GM21367 (cell line): ENCODE measurements around the gene BMP7.

Experiments
- ATAC-seq: cut with Tn5 transposase; IDR thresholded peaks from one replicate; pipeline ENCODE4 v1.9.1; 2021; ENCODE audit not compliant: unreplicated experiment

BMP7 gene

DNA sequence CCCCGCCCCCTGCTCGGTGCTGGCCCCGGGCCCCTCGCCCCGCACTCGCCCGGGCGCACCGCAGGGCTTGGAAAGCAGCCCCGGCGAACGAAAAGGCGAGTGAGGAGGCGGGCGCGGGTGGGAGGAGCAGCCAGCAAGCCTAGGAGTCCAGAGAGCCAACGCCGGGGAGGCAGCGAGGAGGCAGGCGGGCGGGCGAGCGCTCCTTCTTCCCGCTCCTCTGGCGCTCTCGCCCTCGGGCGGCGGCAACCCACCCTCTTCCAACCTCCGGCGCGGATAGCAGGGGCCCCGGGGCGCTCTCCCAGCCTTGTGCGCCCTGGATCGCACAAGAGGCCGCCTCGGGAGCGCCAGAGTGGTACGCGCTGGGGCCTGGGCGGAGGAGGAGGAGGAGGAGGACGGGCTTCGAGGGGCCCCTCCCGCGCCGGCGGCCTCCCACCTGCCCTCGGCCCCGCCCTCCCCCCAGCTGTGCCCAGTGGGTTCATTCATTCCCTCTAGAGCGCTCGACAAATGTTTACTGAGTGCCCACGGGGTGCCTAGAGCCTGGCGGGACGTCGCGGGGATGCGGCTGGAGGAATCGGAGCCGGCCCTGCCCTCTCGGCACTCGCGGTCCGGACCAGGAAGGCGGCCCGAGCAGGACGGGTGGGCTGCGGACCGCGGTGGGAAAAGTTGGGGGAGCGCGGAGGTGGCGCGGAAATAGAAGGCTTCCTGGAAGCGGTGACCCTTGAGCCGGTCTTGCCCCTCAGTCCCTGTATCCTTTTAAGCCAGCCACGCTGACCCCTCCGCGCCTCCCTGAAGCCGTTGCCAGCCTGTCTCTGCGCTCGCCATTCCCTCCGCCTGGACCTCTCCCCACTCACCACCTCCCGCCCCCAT lies at the start of gene BMP7:
BMP7 (minus strand) TSS at position 351 of the 867 bp plus-strand sequence. CDS start 519 bp downstream, outside the sequence.
- no peak for ATAC-seq

DNA sequence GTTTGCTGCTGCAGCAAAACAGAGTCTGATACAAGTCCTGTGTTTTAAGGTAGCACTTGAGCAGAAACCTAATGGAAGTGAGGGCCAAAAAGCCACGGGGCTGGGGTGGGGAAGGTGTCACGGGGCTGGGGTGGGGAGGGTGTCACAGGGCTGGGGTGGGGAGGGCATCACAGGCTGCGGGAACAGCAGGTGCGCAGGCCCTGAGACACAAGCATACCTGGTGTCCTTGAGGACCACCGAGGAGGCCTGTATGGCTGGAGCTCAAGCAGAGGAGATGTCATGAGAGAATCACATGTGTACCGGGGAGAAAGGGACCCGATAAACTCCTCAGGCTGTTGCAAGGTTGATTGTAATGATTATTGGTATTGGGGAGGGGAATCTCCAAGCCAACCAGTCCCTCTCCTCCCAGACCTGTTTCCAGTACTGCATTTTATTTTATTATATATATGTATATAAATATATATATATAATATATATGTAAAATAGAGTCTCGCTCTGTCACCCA lies 49.6 kb upstream of the BMP7 start:
- no peak for ATAC-seq

DNA sequence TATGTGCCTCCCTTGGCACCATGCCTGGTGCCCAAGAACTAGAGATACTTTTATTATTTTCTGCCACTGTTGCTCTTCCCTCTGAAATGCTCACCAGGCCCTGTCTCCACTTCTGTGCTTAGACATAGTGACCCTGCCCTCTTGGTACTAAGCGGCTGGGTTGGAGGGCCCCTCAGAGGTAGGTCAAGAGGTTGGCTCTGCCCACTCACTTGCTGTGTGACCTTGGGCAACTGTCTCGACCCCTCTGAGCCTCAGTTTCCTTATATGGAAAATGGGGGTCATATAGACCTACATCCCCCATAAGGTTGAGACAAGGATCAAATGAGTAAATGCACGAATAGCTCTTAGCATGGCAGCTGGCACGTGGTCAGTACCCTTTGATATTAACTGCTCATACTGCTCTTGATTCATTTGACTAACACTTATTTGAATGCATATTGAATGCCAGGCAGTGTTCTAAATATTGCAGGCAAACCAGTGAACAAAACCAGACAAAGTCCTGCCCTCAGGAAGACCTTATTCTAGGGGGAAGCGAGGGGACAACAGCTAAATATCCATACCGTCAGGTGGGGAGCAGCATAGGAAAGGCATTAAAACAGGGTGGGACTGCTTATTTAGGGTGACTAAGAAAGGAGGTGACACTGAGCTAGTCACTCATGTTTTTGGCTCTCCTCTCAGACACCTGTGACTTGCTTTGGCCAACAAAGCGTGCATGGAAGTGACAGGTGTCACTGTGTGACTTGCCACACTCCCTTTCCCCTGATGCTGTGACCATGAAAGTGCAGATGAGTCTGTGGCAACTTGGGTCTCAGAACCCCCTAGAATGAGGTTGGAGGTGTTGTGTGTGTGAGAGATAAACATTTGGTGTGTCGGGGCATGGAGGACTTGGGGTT lies 48.9 kb upstream of the BMP7 start:
- ATAC-seq: no peak

DNA sequence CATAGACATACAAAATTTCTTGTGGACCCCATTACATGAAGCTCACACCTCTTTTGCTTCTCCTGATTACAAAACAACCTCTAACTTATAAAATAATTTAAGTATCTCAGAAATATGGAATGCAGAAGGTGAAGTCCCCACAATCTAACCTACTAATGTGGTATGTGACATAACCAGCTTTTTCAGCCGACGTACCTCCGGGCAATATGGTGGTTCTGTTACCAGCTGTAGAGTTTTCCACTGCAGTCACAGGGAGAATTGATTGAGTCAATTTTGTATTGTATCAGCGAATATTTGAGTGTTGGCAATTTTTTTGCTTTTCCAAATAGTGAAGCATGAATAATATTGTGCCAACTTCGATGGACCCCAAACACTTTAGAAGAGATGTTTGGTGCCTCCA lies 47.5 kb upstream of the BMP7 start:
- no peak for ATAC-seq

DNA sequence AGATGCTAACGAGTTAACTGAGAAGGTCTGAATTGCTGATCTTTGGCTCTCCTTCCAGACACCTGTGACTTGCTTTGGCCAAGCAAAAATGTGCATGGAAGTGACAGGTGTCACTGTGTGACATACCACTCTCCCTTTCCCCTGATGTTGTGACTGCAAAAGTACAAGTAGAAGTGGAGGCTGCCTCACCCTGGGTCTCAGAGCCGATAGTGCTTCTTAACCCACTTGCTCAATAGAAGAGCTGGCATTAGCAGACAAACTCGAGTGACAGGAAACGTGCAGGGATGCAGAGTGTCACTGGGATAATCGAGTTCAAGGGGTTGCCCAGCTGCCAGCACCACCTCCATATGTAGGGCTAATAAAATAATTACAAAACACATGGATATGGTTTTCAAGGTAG lies 46.8 kb upstream of the BMP7 start:
- ATAC-seq: no peak

DNA sequence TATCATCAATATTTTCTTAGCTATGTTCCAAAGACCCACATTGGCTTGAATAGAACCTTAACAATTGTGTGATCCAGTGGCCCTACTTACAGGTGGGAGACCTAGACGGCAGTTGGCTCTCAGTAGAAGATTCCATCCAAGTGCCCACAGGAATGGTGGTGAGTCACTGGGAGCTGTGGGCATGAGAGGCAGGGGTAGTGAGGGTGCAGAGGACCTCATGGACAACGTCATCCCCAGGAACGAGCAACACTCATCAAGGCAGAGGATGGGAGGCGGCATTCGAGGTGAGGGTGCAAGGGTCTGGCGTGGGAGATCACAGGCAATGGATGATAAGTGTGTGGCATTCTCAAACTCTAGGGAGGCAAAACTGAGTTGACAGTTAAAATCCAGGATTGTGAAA lies 45.7 kb upstream of the BMP7 start:
- ATAC-seq: no peak

DNA sequence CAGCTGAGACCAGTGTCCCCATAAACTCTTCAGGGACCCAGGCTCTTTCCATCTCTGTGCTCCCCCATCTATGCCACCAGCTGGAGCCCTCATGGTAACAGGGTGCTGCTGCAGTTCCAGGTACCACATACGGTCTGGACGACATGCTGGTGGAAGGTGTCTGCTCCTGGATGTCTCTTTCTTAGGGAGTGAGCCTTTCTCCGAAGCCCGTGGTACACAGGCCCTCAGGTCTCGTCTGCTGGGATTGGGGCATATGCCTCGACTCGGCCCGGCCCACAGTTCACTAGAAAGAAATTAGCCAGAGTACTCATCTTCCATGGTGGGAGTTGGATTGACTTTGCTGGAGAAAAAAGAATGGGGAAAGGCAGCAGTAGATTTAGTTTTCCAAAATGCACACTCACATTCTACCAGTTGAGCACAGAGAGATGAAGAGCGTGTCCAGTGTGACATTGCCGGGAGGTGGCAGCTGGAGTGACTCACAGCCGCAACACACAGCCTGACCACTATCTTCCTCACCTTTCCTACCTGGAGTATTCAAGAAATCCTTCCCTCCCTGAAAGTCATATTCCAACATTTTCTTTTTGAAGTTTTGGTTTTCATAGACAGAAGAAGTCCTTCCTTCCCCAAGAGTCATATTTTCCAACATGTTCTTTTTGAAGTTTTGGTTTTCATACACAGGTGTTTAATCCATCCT lies 44.5 kb upstream of the BMP7 start:
- ATAC-seq: no peak

DNA sequence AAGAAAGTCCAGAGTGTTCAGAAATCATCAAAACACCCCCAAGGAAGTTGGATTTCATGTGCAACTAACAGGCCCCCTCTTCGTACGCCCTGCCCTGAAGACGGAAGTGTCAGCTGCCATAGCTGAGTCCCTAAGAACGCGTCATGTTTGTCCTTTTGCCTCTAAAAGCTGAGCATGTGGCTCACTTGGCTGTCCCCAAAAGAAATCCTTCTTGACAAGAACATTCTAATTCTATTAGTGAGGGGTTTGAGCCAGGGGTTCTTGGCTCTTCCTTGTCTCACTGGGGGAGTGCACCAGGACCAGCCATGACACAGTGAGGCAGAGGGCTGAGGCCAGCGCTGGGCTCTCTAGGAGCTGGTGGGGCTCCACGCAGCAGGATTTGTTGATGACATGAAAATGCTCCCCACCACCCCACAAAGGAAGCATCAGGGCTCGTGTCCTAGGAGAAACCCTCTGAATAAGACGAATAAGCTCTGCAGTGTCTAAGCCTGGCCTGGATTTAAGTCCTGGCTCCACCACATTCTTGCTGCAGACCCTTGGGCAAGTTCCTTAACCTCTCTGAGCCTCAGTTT lies 43.2 kb upstream of the BMP7 start:
- no peak for ATAC-seq

DNA sequence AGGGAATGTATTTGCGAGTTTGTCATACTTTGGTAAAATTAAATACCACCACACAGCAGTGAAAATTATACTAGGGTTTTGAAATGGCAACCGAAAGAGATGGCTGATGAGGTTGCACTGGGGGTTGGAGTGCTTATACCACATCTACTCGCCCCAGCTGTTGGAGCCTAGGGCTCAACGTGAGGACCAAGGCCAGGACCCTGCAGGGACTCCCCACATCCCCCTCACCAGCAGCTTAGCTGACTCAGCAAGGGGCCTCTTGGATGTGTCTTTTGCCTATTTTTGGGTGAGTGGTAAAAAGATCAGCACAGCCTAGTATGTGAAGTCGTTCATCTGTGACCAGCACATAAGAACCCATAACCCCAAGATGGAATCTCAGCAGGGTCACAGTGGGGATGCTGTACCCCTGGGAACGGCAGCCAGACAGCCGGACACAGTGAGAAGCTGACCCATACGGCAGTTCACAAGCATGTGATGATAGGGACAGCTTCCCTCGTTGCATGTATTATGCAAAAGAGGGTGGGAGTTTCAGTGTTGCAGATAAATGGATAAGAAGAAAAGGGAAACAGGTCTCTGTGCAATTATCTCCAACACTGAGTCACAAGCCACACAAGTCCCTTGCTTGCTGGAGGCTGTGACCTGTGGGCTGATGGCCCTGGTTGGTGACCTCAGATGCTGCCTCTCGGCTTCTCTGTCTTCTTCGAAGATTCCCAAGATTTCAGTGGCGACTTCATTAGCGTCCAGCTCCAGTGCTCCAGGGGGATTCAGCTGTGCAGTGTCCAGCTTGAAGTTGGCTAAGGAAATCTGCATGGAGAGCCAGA lies 42.2 kb upstream of the BMP7 start:
- ATAC-seq: no peak

DNA sequence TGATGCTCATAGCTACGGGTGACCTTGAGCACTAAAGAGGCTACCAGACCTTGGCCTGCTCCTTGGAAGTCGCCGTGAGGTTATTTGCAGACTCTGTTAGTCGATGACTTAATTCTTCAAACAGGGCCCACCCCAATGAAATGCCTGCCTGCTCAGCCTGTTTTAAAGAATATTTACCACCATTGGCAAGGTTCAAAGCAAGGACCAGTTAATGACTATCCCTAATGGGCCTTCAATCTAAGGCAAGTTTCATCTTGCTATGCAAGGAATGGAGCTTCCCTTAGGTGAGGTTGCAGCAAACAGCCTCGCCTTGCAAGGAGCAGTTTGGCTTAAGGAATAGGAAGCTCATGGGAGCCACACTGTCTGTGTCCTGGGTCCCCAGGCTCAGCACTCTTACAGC lies 40.3 kb upstream of the BMP7 start:
- ATAC-seq: no peak

DNA sequence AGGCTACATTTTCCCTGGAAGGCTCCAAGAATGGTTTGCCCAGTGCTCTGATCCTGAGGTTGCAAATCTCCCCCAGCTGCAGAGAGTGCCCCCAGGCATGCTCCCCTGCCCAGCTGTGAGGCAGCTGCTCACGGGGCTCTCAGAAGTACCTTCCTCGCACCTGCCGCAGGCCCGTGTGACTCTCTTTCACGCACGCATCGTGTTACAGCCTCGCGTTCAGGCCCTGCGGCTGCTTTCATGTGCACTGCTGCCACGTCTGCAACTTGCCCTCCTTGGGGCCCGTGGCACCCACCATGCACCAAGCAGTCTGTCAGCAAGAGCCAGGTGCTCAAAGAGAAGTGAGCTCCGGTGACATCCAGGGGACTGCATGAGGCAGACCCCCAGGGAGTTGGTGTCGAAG lies 34.6 kb upstream of the BMP7 start:
- no peak for ATAC-seq

DNA sequence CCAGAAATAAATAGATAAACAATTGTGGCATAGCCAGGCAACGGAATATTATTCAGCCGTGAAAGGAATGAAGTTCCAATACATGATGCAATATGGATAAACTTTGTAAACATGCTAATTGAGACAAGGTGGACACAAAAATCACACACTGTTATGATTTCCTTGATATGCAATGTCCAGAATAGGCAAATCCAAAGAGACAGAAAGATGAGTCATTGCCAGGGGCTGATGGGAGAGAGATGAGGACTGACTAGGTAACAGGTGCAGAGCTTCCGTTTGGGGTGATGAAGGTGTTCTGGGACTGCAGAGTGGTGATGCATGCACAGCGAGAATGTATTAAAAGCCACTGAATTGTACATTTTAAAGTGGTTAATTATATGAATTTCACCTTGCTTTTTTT lies 32.0 kb upstream of the BMP7 start:
- no peak for ATAC-seq

DNA sequence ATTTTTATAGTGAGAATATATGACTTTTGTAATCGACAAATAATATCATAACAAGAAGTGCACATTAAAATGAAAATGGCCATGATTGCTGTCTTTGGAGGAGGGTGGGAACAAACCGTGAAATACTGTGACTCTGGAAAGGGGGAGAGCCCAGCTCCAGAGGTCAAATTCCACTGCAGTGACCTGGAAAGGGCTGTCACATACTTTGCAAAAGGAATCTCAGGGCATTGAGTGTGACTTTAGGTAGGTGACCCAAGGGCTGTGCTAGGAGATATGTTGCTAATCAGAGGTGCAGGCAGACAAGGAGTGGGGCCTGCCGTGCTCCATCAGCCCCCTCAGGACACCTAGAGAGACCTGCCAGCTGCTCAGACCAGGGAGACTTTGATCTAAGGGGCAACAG lies 28.1 kb upstream of the BMP7 start:
- ATAC-seq: no peak

DNA sequence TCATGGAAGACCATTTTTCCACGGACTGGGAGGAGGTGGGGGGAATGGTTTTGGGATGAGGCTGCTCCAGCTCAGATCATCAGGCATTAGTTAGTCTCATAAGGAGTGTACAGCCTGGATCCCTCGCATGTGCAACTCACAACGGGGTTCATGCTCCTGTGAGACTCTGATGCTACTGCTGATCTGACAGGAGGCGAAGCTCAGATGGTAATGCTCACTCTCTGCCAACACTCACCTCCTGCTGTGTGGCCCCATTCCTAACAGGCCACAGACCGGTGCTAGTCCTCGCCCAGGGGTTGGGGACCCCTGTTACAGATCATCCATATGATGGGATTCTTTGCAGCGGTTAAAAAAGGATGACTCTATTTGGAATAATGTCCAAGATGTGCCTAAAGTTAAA lies 27.6 kb upstream of the BMP7 start:
- no peak for ATAC-seq

DNA sequence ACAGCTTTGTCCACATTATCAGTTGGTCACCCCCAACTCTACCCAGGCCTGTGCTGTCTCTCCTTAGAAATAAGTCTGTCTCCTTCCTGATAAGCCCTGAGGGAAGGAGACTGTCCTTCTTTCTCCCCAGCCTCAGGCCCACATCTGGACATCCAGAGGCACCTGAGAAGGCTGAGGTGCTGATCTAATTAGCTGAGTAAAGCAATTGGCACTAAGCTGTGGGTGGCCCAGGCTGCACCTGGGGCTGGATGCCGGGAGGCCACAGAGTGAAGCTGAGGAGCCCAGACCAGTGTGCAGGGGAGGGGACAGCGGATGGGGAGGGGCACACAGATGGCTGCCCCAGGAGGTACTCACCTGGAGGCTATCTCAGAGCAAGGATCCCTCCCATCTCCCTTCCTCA lies 26.2 kb upstream of the BMP7 start:
- no peak for ATAC-seq

DNA sequence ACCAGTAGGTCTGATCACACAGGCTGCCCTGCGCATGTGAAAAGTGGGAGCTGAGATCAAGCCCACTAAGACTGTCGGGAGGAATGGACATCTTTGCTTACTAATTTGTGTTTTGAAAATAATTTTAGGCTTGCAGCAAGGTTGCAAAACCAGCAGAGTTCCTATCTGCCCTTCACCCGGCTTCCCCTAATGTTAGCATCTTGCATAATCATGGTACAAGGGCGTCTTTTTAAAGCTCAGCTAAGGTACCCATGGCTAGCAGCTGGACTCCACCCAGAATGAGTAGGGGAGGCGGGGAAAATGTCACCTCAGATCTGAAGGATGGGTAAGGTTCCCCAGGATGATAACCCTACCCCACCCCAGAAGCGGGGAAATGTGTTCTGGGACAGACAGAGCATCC lies 25.3 kb upstream of the BMP7 start:
- ATAC-seq: no peak

DNA sequence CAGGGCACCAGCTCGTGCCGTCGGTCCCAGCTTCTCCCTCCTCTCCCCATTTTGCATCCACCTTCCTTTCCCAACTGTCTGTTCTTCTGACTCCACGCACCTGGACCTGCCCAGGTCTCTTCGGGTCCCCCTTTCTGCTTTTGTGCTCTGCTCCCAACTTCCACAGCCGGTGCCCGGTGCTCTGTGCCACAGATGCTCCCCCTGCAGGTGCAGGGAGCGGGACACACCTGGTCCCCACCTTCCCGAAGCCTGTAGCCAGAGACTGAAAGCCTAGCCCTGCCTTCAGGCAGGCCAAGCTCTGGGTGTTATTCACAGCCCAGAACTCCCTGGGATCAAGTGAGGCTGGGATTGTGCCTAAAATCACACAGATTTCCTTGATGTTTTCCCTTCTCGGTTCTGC lies 24.6 kb upstream of the BMP7 start:
- no peak for ATAC-seq

DNA sequence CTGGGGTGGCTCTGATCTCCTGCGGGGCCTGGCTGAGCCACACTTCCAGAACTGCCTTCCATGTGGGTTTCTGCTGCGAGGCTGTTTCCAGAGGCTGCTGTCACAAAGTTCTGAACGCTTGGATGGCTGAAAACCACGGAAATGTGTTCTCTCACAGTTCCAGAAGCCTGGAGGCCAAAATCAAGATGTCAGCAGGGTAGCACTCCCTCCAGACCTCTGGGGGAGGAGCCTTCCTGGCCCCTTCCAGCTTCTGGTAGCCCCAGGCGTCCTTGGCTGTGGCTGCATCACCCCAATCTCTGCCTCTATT lies 23.7 kb upstream of the BMP7 start:
- ATAC-seq: no peak

DNA sequence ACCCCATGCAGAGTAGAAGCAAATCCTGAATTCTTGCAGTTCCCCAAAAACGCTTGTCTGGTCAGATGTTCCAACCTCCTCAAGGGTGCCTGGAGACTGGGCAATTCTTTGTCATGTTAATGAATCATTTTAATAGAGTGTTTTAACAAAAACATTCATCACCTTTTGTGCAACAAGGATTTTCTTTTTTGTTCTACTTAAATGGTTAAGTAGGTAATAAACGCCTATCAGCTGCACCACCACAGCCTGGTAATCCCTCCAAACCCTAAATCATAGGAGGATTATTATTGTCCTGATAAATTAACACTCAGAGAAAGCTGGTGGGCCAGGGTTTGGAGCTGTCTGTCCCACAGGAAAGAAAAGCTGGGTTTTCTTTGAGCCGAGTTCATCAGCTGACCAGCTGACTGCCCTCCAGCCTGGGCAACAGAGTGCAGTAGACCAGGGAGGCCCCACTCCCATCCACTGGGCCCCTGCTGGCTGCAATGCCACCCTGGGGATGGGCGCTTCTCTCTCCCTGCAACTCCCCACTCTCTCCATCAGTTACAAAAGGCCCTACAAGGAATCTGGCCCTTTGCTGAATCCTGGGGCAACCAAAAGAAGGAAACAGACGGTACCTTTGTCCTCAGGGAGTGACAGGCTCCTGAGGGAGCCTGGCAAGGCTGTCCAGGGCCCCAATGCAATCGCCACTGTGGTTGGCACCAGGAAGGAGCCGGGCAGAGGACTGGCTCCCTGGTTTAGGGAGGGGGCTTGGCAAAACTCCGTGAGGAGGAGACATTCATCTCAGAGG lies 23.1 kb upstream of the BMP7 start:
- ATAC-seq: no peak
